Ovary (tissue), 10 donors: ENCODE results near the gene BEAN1. TPM values are rescaled to one million over a fixed set of nuclear protein-coding genes. Genes with fewer than 3 reads are reported as not detected.
A peak's percentile ranks its signal among the peaks of the same experiment; 100 is the strongest.

Experiments
- DNase-seq, 5 donors: peaks; one replicate each; pipeline ENCODE4 v3.0.0-alpha.2; 2019 to 2020
- H3K27ac ChIP-seq, 2 donors: fragments of 200-600 bp; one replicate each; pipeline versions ENCODE4 v1.5.1 to v1.8.0; 2019 to 2022
- H3K27me3 ChIP-seq: fragments of 200-600 bp; one replicate; pipeline ENCODE4 v1.8.0; 2022
- H3K36me3 ChIP-seq: fragments of 200-600 bp; sonication (generic); one replicate; pipeline ENCODE4 v1.5.1; 2019
- H3K4me1 ChIP-seq: one replicate; pipeline ENCODE4 v1.8.1; 2013; ENCODE audit warnings: mild to moderate bottlenecking, moderate library complexity; ENCODE audit not compliant: insufficient read depth
- H3K4me3 ChIP-seq: fragments of 200-600 bp; sonication (generic); one replicate; pipeline ENCODE4 v1.5.1; 2017
- H3K9me3 ChIP-seq, 2 donors: fragments of 200-600 bp in 1 of 2; sonication (generic) in 1 of 2; one replicate each; pipeline versions ENCODE4 v1.5.1 to v1.8.1; 2013 to 2019; ENCODE audit warnings: mild to moderate bottlenecking in 1 of 2, moderate library complexity in 1 of 2
- CTCF ChIP-seq, 3 donors: fragments of 450-650 bp in 2 of 3; fragments of 200-600 bp in 1 of 3; IDR thresholded peaks; one replicate each; pipeline versions ENCODE4 v1.5.1 to v1.8.0; 2016 to 2022; ENCODE audit warnings: antibody characterized with exemption in 3 of 3, mild to moderate bottlenecking in 1 of 3
- EP300 ChIP-seq: sonication (generic); formaldehyde crosslinking; IDR thresholded peaks from one replicate; pipeline ENCODE4 v1.6.1; 2017; ENCODE audit warnings: antibody characterized with exemption
- POLR2A ChIP-seq: fragments of 450-650 bp; IDR thresholded peaks from one replicate; pipeline ENCODE4 v1.6.1; 2017; ENCODE audit warnings: antibody characterized with exemption, mild to moderate bottlenecking, moderate library complexity
- WGBS, 3 donors: extraction: QIAGEN DNeasy Blood & Tissue Kit in 1 of 3; methylation state at CpG; one replicate each; pipeline versions ENCODE4 v1.1.5 to v1.1.7; 2013 to 2017; 5-methylcytosine and 5-hydroxymethylcytosine counted together
- intact Hi-C, 4 donors: fragments of 100-400 bp; cut with DNase I; formaldehyde crosslinking; loops; one replicate each; pipeline versions ENCODE4 v1.11.0 to v1.15.1; 2022 to 2023
- long read RNA-seq, 3 donors: library from polyadenylated mRNA in 2 of 3; unstranded in 2 of 3; transcript quantifications; one replicate each; pipeline ENCODE4 v2.0.0 and lab custom pipeline, GENCODE V29; 2021 to 2026
- polyA plus RNA-seq, 2 donors: library from polyadenylated mRNA; stranded (reverse); fragments of 200-250 nt in 1 of 2; fragments of 350-450 nt in 1 of 2; fragmentation: Illumina TruSeq in 1 of 2; extraction: RNeasy Lipid Tissue Mini Kit (QIAGEN cat#74804) in 1 of 2; gene quantifications; one replicate each; pipeline ENCODE4 v1.2.3, GENCODE V29; 2013 to 2014
- total RNA-seq, 7 donors: library from RNA; depleted of rRNA in 2 of 7; stranded (reverse); fragments of >200 nt in 2 of 7; fragmentation: NEBNext Ultra II Directional in 3 of 7; extraction: Animal tissue kit (Norgen Biotek cat#: 25700) in 3 of 7; gene quantifications; one replicate each; pipeline versions ENCODE4 v1.1.0 to v1.2.4, GENCODE V29; 2016 to 2023
- donor health status: DM: no; HTN: no; CAD: no; lungs with moderate emphysema.
- donor health status: DM: no; HTN: no; CAD: no.
- donor health status: Bipolar disorder and iron deficiency.
- donor health status: DM: yes; HTN: yes; CAD: no.
- donor health status: DM: no; HTN: no; CAD: no.
- donor health status: DM: yes; HTN: yes; CAD: no.

The BEAN1 gene
- total RNA-seq: 1 to 10 TPM in 2 of 7 donors, under 1 TPM in 4, not detected in 1; 0.15 to 2.2 (median 0.54) TPM
- polyA plus RNA-seq: under 1 TPM; 0.62 to 0.72 TPM
- long read RNA-seq, donor 1, partial matches to known transcripts: 0 of 7 reads
- long read RNA-seq, donor 1, other reads (novel, unspliced or antisense): 7 of 7 reads
- long read RNA-seq, donor 2, partial matches to known transcripts: 0 of 1 reads
- long read RNA-seq, donor 2, other reads (novel, unspliced or antisense): 0 of 1 reads
- long read RNA-seq, donor 3, partial matches to known transcripts: 0 of 7 reads
- long read RNA-seq, donor 3, other reads (novel, unspliced or antisense): 7 of 7 reads

- TF ChIP-seq CTCF (IDR thresholded peaks at IDR 0.05) (no peak), EP300 (no peak), POLR2A (no peak)
- Histone ChIP-seq H3K36me3 (no peaks in the 10 kb centered on the region), H3K27me3 (no peaks in the 10 kb centered on the region), H3K9me3 (no peaks in the 10 kb centered on the region), H3K4me3 (peak within 1 kb of the TSS; percentile 29), H3K4me1 (peaks cover 4% of the 10 kb centered on the region), H3K27ac (no peak within 1 kb of the TSS)
- intact Hi-C loops: no loop called here
- WGBS, 3 donors: 1 to 4% (median 2%) methylated on average over 27 to 118 of the region's 118 CpGs
- peak in 4 of 5 donors; percentile 16 to 53 (median 38) for DNase-seq
These were observed at the start of gene BEAN1 for GRCh38 chr16:66427036-66427860. Gene BEAN1, plus strand, starts transcription at chr16:66427295. Its CDS starts 10,382 bp downstream, at chr16:66437677.

GRCh38 chr16:66377324-66377723 is 49.8 kb upstream of the BEAN1 start:
- Histone ChIP-seq H3K27ac (no peak overlapping the region), H3K9me3 (no peaks in the 10 kb centered on the region), H3K27me3 (no peaks in the 10 kb centered on the region), H3K36me3 (no peaks in the 10 kb centered on the region), H3K4me1 (no peaks in the 10 kb centered on the region), H3K4me3 (no peak overlapping the region)
- 74 to 88% (median 76%) methylated on average over 3 of the region's 3 CpGs for WGBS, 3 donors
- no peak for DNase-seq
- intact Hi-C loops: no loop called here
- TF ChIP-seq POLR2A (no peak), EP300 (no peak), CTCF (IDR thresholded peaks at IDR 0.05) (no peak)

GRCh38 chr16:66378741-66379570 is 48.1 kb upstream of the BEAN1 start:
- 79 to 84% (median 84%) methylated on average over 18 of the region's 18 CpGs for WGBS, 3 donors

More at GRCh38 chr16:66378741-66379570, 48.1 kb upstream of the BEAN1 start:
- Histone ChIP-seq H3K36me3 (no peaks in the 10 kb centered on the region), H3K9me3 (no peaks in the 10 kb centered on the region), H3K27ac (no peak overlapping the region), H3K27me3 (no peaks in the 10 kb centered on the region), H3K4me3 (no peak overlapping the region), H3K4me1 (no peaks in the 10 kb centered on the region)
- DNase-seq: no peak
- intact Hi-C loops: no loop called here
- TF ChIP-seq POLR2A (no peak), EP300 (no peak), CTCF (IDR thresholded peaks at IDR 0.05) (no peak)
